Epithelial cell of prostate (primary cell): ENCODE measurements around the gene ZCCHC7.
"Not testable (repeated sequence)": the region's sequence is repeated elsewhere in the genome, so short reads cannot be mapped to it uniquely, and the experiment has no call there.

Source experiments
- DNase-seq: peaks from one replicate; pipeline ENCODE4 v3.0.0-alpha.2; 2011; ENCODE audit warnings: low read depth, low spot score
- H3K27ac ChIP-seq: fragments of 450-650 bp; 2 replicates; pipeline ENCODE4 v1.5.1; 2017; ENCODE audit warnings: mild to moderate bottlenecking

The ZCCHC7 gene

DNA sequence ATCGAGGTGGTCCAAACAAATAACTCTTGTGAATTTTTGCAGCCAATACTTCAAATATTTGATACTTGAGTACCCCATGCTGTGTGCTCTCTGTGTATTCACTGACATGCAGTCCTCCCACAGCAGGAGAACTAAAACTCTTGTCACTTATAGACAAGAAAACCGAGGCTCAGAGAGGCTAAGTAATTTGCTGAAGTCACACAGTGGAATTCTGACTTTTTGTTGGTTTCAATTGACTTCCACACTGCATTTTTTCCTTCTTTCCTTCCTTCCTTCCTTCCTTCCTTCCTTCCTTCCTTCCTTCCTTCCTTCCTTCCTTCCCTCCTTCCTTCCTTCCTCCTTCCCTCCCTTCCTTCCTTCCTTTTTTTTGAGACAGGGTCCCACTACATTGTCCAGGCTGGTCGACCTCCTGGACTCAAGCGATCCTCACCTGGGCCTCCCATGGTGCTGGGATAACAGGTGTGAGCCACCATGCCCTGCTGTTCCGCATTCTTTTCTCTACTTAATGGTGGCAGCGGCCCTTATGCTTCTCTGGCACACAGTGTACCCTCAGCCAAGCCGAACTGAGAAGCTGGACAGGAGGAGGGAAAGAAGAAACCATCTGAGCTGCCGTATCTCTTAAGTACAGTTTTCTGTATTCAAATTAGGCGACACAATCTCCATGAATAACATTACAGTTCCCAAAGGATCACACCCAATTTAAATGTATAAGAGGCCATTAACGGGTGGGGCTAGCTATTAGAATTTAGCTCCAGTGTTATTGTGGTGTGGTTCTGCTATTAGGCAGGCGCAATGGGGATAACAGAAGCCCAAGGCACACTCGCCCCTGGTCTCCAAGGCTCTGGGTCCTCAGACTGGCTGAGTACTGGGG is 263.7 kb downstream of the ZCCHC7 start:
- H3K27ac ChIP-seq, result no peak overlapping the region
- no peak for DNase-seq

DNA sequence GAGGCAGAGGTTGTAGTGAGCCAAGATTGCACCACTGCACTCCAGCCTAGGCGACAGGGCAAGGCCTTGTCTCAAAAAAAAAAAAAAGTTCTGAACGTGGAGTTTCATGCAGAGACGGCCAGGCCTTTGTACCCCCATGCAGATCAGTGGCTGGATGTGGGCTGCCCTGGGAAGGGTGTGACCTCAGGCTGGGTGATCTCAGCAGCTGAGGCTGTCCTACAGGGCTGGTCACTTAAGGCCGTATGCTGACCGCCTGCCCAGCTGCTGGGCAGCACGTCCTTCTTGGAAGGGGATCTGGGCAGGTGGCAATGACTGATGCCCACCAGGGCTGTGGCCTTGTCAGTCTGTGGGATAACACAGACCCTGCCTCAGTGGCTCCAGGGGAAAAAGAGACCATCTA is 264.9 kb downstream of the ZCCHC7 start:
- H3K27ac ChIP-seq, result no peak overlapping the region
- DNase-seq, result no peak

DNA sequence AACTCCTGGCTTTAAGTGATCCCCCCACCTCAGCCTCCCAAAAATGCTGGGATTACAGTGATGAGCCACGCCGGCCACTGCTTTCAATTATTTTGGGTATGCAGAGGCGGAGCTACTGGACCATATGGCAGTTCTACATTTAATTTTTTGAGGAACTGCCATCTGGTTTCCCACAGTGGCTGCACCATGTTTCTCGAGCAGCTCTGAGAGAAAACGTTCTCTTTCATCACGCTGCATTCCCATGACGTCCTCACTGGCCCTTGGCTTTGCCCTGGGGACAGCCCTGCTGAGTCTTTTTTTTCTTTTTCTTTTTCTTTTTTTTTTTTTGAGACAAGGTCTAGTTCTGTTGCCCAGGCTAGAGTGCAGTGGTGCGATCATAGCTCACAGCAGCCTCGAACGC is 266.6 kb downstream of the ZCCHC7 start:
- no peak overlapping the region for H3K27ac ChIP-seq
- DNase-seq, result no peak

DNA sequence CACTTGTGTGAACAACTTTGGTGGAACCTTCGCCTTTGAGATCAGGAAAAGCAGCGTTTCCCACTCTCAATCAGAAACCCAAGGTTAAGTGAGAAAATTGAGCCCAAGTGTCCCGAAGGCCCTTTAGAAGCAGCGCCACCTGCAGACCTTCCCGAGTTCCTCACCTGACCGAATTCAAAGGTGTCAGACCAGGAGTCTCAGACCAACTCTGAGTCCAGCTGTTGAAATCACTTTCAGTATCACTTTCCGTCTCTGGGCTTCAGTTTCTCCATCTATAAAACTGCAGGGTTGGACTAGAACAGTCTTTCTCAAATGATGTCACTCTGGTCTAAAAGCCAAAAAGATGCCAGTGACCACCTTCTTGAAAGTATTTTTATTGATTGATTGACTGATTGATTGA is 270.4 kb downstream of the ZCCHC7 start:
- H3K27ac ChIP-seq, result no peak overlapping the region
- no peak for DNase-seq

DNA sequence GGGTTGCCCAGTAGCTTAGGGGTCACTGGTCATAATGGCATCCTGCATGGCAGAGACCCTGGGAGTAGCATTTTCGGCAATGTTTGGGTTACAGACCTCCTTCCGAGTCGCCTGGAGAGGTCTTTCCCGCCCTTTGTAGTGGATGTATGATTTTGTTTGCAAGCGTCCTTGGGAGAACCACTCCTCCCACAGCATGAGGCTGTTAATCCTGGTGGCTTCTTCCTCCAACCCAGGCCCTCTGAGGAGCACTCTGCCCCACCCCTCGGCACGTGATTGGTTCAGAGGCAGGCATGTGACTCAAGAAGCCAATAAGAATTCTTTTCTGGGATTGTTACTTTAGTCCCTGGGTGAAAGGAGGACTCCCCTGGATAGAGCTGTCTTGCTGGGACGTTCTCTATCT is 271.9 kb downstream of the ZCCHC7 start:
- DNase-seq, result no peak
- H3K27ac ChIP-seq, result no peak overlapping the region

DNA sequence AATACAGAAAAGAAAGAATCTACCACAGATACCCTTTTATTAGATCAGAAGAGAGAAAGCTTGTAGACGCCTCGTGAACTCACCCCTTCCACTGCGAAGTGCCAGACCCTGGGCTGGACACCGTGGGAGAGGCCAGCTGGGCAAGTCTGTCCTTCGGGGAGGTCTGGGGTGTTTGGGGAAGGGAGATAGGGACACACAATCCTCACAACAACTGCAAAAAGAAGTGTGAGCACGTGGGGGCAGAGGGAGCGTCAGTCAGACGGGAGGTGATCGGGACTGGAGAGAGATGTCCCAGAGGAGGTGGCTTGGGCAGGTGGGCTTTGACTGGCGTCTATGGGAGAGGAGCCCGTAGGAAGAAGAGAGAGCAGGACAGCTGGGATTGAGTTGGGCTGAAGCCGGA is 274.9 kb downstream of the ZCCHC7 start:
- no peak overlapping the region for H3K27ac ChIP-seq
- no peak for DNase-seq

DNA sequence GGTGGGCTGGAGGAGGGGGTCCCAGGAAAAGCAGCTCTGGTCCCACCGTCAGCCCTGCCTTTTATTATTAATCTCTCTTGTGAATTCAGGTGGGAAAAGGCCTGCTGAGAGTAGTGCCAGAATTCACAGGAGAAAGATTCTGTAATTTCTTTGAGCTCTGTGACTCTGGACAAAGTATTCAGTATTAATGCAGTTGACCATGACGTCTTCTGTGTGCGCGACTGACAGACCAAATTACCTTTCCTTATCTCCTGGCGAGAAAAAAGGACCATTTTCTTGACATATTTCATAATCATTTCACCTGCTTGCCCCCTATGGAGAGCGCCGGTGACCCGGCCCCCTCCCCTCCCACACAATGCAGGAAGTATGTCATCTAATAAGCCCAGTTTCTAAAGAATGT is 275.3 kb downstream of the ZCCHC7 start:
- H3K27ac ChIP-seq, result no peak overlapping the region
- no peak for DNase-seq

DNA sequence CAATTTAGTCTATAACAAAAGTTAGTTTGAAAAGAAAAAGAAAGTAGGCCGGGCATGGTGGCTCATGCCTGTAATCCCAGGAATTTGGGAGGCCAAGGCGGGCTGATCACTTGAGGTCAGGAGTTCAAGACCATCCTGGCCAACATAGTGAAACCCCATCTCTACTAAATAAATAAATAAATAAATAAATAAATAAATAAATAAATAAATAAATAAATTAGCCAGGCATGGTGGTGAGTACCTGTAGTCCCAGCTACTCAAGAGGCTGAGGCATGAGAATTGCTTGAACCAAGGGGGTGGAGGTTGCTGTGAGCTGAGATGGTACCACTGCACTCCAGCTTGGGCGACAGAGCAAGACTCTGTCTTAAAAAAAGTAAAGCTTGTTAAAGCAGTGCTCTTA is 277.6 kb downstream of the ZCCHC7 start:
- not testable (repeated sequence) for H3K27ac ChIP-seq, DNase-seq

DNA sequence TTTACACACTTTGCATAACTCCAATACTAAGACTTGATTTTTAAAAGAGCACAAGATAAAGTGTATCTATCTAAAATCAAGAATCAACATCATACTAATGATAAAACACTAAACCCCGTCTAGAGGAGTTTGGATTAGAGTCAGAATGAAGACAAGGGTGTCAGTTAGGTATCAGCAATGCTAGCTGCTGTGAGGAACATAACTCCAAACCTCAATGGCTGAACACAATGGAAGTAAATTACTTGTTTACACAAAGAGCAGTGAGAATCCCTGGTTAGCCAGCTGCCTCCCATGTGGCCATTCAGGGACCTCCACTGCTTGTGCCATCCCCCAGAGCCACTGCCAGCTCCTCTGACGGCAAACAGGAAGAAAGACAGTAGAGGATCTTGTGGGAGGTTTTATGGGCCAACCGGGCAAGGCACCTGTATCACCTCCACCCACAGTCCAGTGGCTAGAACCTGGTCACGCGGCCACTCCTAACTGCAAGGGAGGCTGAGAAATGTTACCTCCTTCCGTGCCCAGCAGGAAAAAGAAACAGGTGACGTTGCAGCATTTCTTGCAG is 278.2 kb downstream of the ZCCHC7 start:
- H3K27ac ChIP-seq, result no peak overlapping the region
- DNase-seq, result no peak

DNA sequence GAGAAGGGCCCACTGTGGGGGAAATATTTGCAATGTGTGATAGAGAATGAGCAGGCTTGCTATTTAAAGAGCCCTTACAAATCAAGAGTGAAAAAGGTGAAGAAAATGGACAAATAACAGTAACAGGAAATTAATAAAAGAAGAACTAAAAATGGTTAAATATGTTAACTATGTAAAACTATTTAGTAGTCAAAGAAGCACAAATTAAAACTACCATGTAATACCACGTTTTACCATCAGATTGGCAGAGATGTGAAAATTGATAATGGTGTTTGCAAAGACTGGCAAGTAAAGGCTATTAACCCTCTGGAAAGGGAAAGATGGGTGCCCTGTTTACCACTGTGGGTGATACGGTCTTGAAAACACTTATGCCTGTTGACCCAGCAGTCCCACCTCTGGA is 279.0 kb downstream of the ZCCHC7 start:
- H3K27ac ChIP-seq, result no peak overlapping the region
- DNase-seq, result no peak

DNA sequence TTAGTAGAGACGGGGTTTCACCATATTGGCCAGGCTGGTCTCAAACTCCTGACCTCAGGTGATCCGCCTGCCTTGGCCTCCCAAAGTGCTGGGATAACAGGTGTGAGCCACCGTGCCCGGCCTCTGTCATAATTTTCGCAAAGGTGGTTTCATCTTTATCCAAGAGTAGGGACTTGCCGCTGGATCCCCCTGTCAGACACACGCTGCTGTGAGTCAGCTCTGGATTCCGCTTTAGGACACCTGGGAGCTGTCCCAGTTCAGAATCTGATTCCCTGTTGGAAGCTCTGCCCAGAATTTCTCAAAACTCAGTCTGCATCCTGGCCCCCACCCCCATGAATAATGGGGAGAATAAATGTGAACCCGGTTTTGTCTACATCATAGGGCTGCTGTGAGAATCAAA is 284.2 kb downstream of the ZCCHC7 start:
- H3K27ac ChIP-seq, result peak overlapping the region; percentile 53
- DNase-seq, result no peak

DNA sequence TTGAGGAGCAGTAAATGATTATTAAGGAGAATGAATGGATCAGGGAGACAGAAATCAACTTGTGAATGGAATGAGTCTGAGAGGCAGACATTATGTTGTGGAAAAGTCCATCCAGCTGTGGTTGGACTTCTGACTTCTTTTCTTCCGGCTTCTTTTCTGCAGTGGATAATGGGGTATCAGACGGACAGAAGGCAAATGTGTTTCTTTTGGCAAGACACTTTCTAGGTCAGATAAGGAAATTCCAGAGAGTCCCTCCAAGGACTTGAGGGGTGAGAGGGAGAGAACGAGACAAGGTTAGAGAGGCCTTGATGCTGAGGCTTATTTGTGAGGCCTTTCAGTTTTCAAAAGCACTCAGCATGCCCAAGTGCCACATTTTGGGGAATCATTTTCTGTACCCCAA is 285.0 kb downstream of the ZCCHC7 start:
- no peak for DNase-seq
- H3K27ac ChIP-seq, result no peak overlapping the region

DNA sequence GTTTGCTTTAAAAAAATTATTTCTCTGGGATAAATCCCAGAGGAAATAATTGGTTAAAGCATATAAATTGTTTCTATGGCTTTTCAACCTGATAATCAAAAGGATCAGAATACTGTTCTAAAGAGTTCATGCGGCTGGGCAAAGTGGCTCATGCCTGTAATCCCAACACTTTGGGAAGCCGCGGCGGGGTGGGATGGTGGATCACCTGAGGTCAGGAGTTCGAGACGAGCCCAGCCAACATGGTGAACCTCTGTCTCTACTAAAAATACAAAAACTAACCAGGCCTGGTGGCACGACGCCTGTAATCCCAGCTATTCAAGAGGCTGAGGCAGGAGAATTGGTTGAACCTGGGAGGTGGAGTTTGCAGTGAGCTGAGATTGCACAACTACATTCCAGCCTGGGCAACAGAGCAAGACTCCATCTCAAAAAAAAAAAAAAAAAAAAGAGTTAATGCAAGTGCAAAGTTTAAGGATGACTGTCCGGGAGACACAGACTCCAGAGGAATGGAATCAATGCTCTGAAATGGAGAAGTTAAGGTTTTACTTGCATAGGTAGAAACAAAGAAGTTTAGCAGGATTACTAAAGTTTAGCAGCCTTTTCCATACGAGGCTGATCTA is 285.5 kb downstream of the ZCCHC7 start:
- DNase-seq, result no peak
- no peak overlapping the region for H3K27ac ChIP-seq

DNA sequence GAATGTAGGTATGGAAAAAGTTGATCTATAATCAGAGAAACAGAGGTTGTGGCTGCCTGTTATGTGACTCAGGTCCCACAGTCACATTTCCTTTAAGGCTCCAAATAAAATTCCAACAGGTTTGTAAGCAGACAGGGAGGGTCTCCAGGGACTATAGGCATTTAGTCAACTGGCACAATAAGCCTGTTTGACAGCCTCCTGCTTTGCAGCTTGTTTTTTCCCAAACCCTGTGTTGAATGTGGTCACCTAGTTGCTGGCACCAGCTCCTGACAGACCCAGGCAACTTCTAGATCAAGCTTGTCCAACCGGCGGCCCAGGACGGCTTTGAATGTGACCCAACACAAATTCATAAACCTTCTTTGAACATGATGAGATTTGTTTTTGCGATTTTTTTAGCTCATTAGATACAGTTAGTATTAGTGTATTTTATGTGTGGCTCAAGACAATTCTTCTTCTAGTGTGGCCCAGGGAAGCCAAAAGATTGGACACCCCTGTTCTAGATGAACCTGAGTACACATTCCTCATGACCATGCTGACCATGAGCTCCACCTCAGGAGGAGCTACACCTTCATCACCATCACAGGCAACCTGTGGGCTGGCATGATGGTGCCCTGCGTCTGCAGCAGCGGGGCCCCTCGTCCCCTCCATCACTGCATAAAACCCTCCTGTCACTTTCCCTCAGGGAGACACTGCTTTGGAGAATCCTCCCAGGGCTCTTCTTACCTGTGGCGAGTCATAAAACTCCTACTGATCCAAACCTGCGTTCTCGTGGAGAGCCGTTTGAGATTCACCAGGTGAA is 286.4 kb downstream of the ZCCHC7 start:
- no peak overlapping the region for H3K27ac ChIP-seq
- DNase-seq, result no peak

DNA sequence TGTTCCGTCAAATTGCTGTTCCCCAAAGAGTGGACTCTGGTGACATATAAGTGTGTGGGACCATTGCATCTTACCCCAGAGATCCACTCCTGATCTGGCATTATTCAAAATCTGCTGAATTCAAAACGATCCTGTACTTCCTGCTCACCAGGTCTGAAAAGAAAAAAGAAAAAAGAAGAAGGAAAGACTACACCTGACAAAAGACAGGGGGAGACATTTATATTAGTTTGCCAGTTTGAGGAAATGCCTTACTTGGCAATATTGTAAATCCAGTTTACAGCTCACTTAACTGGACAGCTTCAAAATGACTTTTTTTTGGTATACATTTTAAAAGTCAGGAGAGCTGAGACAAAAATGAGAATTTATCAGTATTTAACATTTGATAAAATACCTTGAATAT is 287.1 kb downstream of the ZCCHC7 start:
- DNase-seq, result no peak
- no peak overlapping the region for H3K27ac ChIP-seq
